ENCODE data around the gene DNAJB14.
"Not testable (repeated sequence)": the region's sequence is repeated elsewhere in the genome, so short reads cannot be mapped to it uniquely, and the experiment has no call there.

Gene DNAJB14

GRCh38 chr4:99946356-99947189 is at the start of gene DNAJB14:
Gene DNAJB14 (minus strand): TSS chr4:99946618. CDS start chr4:99946571, 47 bp downstream.
- peak; percentile 92 for DNase-seq

- DNase-seq = no peak
Measured at GRCh38 chr4:99991741-99992140, 45.3 kb upstream of the DNAJB14 start.

- DNase-seq = no peak
Measured at GRCh38 chr4:99987681-99988080, 41.3 kb upstream of the DNAJB14 start.

- DNase-seq = no peak
Measured at GRCh38 chr4:99986792-99987191, 40.4 kb upstream of the DNAJB14 start.

GRCh38 chr4:99983289-99983943 is 37.0 kb upstream of the DNAJB14 start:
- no peak for DNase-seq

- DNase-seq = no peak
Measured at GRCh38 chr4:99979872-99980271, 33.5 kb upstream of the DNAJB14 start.

- no peak for DNase-seq
Measured at GRCh38 chr4:99971453-99972111, 25.2 kb upstream of the DNAJB14 start.

- DNase-seq = no peak
Measured at GRCh38 chr4:99968330-99968729, 21.9 kb upstream of the DNAJB14 start.

- no peak for DNase-seq
Measured at GRCh38 chr4:99966692-99967091, 20.3 kb upstream of the DNAJB14 start.

- DNase-seq = no peak
Measured at GRCh38 chr4:99965674-99966350, 19.4 kb upstream of the DNAJB14 start.

GRCh38 chr4:99965173-99965572 is 18.8 kb upstream of the DNAJB14 start:
- no peak for DNase-seq

GRCh38 chr4:99961711-99962110 is 15.3 kb upstream of the DNAJB14 start:
- no peak for DNase-seq

- DNase-seq = no peak
Measured at GRCh38 chr4:99960648-99961047, 14.2 kb upstream of the DNAJB14 start.

- not testable (repeated sequence) for DNase-seq
Measured at GRCh38 chr4:99958207-99958606, 11.8 kb upstream of the DNAJB14 start.

GRCh38 chr4:99950913-99951254 is 4.5 kb upstream of the DNAJB14 start:
- no peak for DNase-seq

GRCh38 chr4:99949999-99950912 is 3.8 kb upstream of the DNAJB14 start, which contains the start of gene H2AZ1:
Gene H2AZ1 (minus strand): TSS chr4:99950275. CDS start chr4:99950170, 105 bp downstream.
- DNase-seq = peak; percentile 95

- peak; percentile 90 for DNase-seq
Measured at GRCh38 chr4:99949034-99949998, 2.9 kb upstream of the DNAJB14 start.

- DNase-seq = no peak
Measured at GRCh38 chr4:99947608-99948007, 1.2 kb upstream of the DNAJB14 start.

- DNase-seq = no peak
Measured at GRCh38 chr4:99947190-99947578, 766 bp upstream of the DNAJB14 start.

GRCh38 chr4:99945718-99946355 is 581 bp downstream of the DNAJB14 start:
- DNase-seq = no peak

All from activated CD8-positive, alpha-beta memory T cell treated with anti-CD3 and anti-CD28 coated beads, Interleukin-2, amount 50 U/mL, for 48 hours (primary cell).